GM13976 (cell line): Measurements from ENCODE around the gene PPP2R5D.
"Not testable (repeated sequence)": the region's sequence is repeated elsewhere in the genome, so short reads cannot be mapped to it uniquely, and the experiment has no call there.

Source experiments
- DNase-seq: peaks from one replicate; pipeline ENCODE4 v3.0.0; 2012; ENCODE audit warnings: low spot score
- CTCF ChIP-seq: IDR thresholded peaks from 2 replicates; pipeline ENCODE4 v1.5.1; 2012; ENCODE audit warnings: borderline replicate concordance, mild to moderate bottlenecking; ENCODE audit not compliant: insufficient read depth; ENCODE audit errors: extremely low read depth, missing control alignments, control extremely low read depth
- in situ Hi-C: fragments of 300-500 bp; cut with MboI; formaldehyde crosslinking; loops from one replicate; pipeline ENCODE4 v1.12.0; 2022; ENCODE audit warnings: low sequenced_read_pairs, mixed read lengths, inconsistent platforms; ENCODE audit not compliant: unreplicated experiment

Gene PPP2R5D

GRCh38 chr6:42939810-42940167 lies 44.6 kb upstream of the PPP2R5D start:
- in situ Hi-C loops, result no loop called here
- no peak for DNase-seq
- TF ChIP-seq CTCF, result no peak

DNA sequence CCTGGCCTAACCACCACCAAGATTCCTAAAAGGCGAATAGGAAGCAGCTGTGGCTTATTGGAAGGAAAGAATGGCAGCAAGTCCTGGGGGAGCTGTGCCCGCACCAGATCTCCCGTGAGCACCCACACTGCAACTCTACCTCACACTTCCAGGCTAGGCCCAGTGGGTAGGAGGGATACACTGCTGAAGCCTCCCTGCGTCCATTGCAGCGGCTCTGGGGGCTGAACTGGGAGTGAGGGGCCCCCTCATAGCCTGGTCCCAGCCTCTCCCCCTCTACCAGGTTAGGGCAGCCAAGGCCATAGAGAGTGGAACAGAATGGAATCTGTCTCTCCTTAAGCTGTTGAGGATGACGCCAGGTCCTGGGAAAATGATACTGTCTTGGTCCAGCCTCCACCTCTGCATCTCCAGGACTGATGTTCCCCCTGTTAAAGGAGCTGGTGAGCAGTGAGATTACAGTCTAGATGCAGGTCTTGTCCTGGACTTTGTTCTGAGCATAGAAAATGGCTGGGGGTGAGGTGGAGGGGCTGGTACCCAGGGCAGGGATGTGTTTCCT lies 43.8 kb upstream of the PPP2R5D start:
- in situ Hi-C loops, result no loop called here
- no peak for TF ChIP-seq CTCF
- DNase-seq, result no peak

DNA sequence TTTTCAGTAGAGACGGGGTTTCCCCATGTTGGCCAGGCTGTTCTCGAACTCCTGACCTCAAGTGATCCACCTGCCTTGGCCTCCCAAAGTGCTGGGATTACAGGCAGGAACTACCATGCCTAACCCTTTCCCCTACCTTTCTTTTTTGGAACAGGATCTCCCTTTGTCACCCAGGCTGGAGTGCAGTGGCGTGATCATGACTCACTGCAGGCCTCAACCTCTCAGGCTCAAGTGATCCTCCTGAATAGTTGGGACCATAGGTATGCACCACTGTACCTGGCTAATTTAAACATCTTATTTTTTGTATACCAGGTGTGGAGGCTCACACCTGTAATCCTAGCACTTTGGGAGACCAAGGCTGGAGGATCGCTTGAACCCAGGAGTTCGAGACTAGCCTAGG lies 43.0 kb upstream of the PPP2R5D start:
- DNase-seq, in situ Hi-C loops: not testable (repeated sequence)

GRCh38 chr6:42942444-42942843 lies 41.9 kb upstream of the PPP2R5D start:
- TF ChIP-seq CTCF, result no peak
- in situ Hi-C loops, result no loop called here
- no peak for DNase-seq

DNA sequence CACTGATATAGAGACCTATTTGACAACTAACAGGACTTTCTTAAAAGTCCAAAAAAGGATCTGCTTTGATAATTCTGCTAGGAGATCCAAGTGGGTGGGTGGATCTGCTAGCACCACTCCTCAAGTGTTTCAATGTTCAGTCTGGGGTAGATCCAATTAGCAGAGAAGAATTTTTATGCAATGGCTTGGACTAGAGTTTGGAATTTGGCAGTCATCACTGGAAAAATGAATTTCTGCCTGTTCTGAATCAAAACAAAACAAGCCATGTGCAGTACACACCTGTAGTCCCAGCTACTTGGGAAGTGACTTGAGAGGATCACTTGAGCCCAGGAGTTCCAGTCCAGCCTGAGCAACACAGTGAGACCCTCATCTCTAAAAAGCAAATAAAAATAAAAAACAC lies 36.4 kb upstream of the PPP2R5D start:
- in situ Hi-C loops, result no loop called here
- no peak for TF ChIP-seq CTCF
- DNase-seq, result no peak

- TF ChIP-seq CTCF, result no peak
- in situ Hi-C loops, result no loop called here
Observed at GRCh38 chr6:42952389-42952788, 32.0 kb upstream of the PPP2R5D start.

GRCh38 chr6:42954405-42954804 lies 30.0 kb upstream of the PPP2R5D start:
- in situ Hi-C loops, DNase-seq: not testable (repeated sequence)

More at GRCh38 chr6:42952389-42952788, 32.0 kb upstream of the PPP2R5D start:
- DNase-seq, result no peak

DNA sequence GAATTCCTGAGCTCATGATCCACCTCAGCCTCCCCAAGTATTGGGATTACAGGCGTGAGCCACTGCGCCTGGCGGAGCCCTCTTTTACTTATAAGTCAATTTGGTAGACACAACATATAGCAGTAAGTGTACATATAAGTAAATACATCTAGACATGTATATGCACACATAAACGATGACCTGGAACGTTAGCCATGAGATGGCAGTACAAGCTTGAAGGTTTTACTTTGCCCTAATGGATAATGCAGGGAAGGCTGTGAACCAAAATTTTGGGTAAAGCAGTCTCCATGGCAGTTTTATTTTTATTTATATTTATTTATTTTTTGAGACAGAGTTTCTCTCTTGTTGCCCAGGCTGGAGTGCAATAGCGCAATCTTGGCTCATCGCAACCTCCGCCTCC lies 26.2 kb upstream of the PPP2R5D start:
- in situ Hi-C loops, result no loop called here
- no peak for DNase-seq
- no peak for TF ChIP-seq CTCF
